Esophagus squamous epithelium (tissue), 5 donors: ENCODE data around the gene CDKAL1. TPM values are rescaled to one million over a fixed set of nuclear protein-coding genes. Genes with fewer than 3 reads are reported as not detected.

Experiments
- DNase-seq: peaks from one replicate; lab custom pipeline; 2025; lab: John Stamatoyannopoulos, UW
- H3K27ac ChIP-seq, 4 donors: fragments of 200-600 bp; sonication (generic); one replicate each; pipeline ENCODE4 v1.5.1; 2016 to 2019; ENCODE audit warnings: mild to moderate bottlenecking in 1 of 4
- H3K27me3 ChIP-seq, 4 donors: fragments of 200-600 bp; sonication (generic); 1 replicate in 3 of 4; 2 replicates in 1 of 4; pipeline versions ENCODE4 v1.5.1 to v1.6.0; 2017 to 2021; ENCODE audit warnings: antibody characterized with exemption in 1 of 4
- H3K36me3 ChIP-seq, 3 donors: fragments of 200-600 bp; sonication (generic); one replicate each; pipeline ENCODE4 v1.5.1; 2016 to 2019
- H3K4me1 ChIP-seq, 3 donors: fragments of 200-600 bp; sonication (generic); one replicate each; pipeline ENCODE4 v1.5.1; 2017 to 2019
- H3K4me3 ChIP-seq, 4 donors: fragments of 200-600 bp; sonication (generic); 1 replicate in 3 of 4; 2 replicates in 1 of 4; pipeline ENCODE4 v1.5.1; 2016 to 2019; ENCODE audit warnings: mild to moderate bottlenecking in 2 of 4, moderate library complexity in 1 of 4
- H3K9me3 ChIP-seq, 3 donors: fragments of 200-600 bp; sonication (generic); one replicate each; pipeline ENCODE4 v1.5.1; 2016 to 2019
- POLR2A ChIP-seq, 4 donors: fragments of 450-650 bp; IDR thresholded peaks; one replicate each; pipeline ENCODE4 v1.6.1; 2017; ENCODE audit warnings: antibody characterized with exemption in 4 of 4, mild to moderate bottlenecking in 4 of 4, moderate library complexity in 3 of 4
- WGBS, 2 donors: methylation state at CpG; one replicate each; pipeline ENCODE4 v1.1.5; 2018; 5-methylcytosine and 5-hydroxymethylcytosine counted together
- intact Hi-C: fragments of 100-400 bp; cut with DNase I; formaldehyde crosslinking; loops from one replicate; pipeline ENCODE4 v1.15.0; 2022
- total RNA-seq, 4 donors: library from RNA; depleted of rRNA; stranded (reverse); fragments of >200 nt; gene quantifications; one replicate each; pipeline ENCODE4 v1.1.0, GENCODE V29; 2016
- TF ChIP-seq, protein P1 (sequence below), 6 experiments: fragments of 450-650 bp in 4 of 6; fragments of 200-600 bp in 2 of 6; sonication (generic) in 2 of 6; IDR thresholded peaks; one replicate each; pipeline ENCODE4 v1.5.1; 2016 to 2019; ENCODE audit warnings: antibody characterized with exemption in 6 of 6, mild to moderate bottlenecking in 4 of 6, moderate library complexity in 4 of 6
- donor health status: DM: yes; HTN: yes; CAD: no.

CDKAL1 gene
- total RNA-seq, 4 donors from 2014 or later = 6.5 to 13.0 (median 10.7) TPM

DNA sequence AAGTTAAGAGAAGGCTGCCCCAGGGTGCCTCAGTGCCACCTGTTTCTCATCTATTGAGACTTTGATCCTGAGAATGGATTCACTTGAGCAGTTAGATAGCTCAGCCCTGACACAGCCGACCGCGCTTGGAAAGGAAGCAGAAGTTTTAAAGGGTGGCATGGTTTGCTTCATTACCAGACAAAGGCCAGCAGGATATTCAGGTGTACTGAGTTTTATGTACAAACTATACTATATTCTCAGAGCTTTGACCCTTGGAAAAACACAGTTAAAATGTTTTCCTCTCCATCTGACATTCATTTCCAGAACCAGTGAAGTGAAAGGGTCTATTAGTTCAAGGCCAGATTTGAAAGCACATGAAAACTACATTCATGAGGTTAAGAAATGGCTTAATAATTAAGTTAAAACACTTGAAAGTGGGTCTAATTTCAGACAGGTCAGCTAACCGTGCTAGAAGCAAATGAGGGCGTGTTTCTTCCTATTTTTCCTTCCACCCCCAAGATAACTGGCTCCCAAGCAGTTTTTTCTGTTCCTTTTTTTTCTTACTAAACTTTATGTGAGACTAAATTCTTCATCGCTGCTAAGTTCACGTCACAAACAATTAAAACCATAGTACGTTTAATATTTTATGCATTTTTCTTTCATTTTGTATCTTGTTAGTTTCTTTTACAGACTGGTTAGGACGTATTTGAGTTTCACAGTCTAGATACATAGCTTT lies 674.0 kb downstream of the CDKAL1 start:
- no peak for TF ChIP-seq POLR2A (IDR thresholded peaks at IDR 0.05)
- TF ChIP-seq, protein P1, sequence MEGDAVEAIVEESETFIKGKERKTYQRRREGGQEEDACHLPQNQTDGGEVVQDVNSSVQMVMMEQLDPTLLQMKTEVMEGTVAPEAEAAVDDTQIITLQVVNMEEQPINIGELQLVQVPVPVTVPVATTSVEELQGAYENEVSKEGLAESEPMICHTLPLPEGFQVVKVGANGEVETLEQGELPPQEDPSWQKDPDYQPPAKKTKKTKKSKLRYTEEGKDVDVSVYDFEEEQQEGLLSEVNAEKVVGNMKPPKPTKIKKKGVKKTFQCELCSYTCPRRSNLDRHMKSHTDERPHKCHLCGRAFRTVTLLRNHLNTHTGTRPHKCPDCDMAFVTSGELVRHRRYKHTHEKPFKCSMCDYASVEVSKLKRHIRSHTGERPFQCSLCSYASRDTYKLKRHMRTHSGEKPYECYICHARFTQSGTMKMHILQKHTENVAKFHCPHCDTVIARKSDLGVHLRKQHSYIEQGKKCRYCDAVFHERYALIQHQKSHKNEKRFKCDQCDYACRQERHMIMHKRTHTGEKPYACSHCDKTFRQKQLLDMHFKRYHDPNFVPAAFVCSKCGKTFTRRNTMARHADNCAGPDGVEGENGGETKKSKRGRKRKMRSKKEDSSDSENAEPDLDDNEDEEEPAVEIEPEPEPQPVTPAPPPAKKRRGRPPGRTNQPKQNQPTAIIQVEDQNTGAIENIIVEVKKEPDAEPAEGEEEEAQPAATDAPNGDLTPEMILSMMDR (IDR thresholded peaks at IDR 0.05) = no peak
- WGBS, 2 donors = 87 to 92% methylated on average over 9 of the region's 9 CpGs
- Histone ChIP-seq H3K4me1 (no peaks in the 10 kb centered on the region), H3K27me3 (no peaks in the 10 kb centered on the region), H3K36me3 (peaks cover 0 to 24% (median 0%) of the 10 kb centered on the region in 3 donors), H3K4me3 (no peak overlapping the region), H3K27ac (no peak overlapping the region), H3K9me3 (no peaks in the 10 kb centered on the region)
- no peak for DNase-seq
- intact Hi-C loops = no loop called here

DNA sequence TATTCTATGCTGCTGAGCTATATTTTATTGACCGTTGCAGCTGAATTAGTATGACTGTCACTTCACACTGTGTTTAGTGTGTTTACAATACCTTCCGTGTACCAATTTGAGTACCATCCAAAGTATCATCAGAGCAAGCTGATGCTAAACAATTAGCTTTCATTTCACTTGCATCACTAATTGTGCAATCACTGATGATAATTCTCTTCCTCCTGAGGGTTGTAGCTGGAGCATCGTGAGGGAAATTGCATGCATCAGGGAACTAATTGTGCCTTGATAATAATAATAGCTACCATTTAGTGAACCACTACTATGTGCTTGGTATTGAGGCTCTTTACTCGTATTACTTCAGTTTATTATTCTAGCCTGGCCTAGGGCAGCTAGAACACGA lies 674.5 kb downstream of the CDKAL1 start:
- WGBS, 2 donors = 73 to 84% methylated on average over 5 of the region's 5 CpGs
- H3K36me3 ChIP-seq = peaks cover 0 to 24% (median 0%) of the 10 kb centered on the region in 3 donors

DNA sequence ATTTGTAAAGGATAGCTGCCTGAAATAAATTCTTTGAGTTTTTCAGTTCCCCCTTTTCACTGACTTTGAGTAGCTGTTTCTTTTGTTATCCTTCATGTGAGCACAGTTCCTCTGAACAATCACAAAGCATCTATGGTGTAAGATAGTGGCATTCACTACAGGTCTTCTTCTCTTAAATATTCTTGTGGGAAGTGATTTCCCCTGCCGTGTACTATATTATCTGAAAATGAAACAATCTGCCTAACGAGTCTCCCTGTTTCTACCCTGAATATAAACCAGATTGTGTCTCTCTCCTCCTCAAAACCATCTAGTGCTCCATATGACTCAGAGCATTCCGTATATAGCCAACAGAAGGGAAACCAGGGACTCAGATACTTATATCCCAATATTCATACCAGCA lies 679.2 kb downstream of the CDKAL1 start:
- intact Hi-C loops = no loop called here

More for the DNA sequence above, 674.5 kb downstream of the CDKAL1 start:
- DNase-seq = no peak
- H3K4me3 ChIP-seq = no peak overlapping the region
- no peaks in the 10 kb centered on the region for H3K9me3 ChIP-seq
- no peak overlapping the region for H3K27ac ChIP-seq
- intact Hi-C loops = no loop called here
- H3K4me1 ChIP-seq = no peaks in the 10 kb centered on the region
- TF ChIP-seq, protein P1 (IDR thresholded peaks at IDR 0.05) = no peak
- no peak for TF ChIP-seq POLR2A (IDR thresholded peaks at IDR 0.05)
- no peaks in the 10 kb centered on the region for H3K27me3 ChIP-seq

DNA sequence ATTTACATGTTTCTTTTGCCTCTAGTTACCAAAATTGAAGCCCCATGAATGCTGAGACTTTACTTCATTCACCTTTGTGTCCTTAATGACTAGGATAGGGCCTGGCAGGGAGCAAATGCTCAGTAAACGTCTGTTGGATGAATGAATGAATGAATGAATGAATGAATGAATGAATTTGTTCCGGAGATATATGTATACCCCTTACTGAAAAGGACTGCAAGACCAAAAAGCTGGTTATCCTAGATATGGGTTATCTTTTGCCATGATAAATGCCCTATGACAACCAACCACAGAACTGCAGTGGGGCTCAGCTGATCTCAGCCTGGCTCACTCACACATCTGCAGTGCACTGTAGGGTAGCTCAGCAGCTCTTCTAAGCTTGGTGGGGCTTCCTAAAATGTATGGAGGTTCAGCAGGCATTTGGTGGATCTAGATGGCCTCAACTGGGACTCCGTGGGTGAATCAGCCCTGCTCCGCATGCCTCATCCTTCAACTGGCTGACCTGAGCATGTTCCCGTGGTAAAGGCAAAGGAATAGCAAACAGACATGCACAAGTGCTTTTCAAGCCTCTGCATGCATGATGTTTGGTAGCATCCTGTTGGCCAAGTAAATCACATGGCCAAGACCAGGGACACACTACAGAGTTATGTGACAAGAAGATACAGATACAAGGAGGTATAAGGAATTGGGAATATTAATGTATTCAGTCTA lies 680.6 kb downstream of the CDKAL1 start:
- Histone ChIP-seq H3K27me3 (no peaks in the 10 kb centered on the region), H3K9me3 (peaks cover 0 to 4% (median 3%) of the 10 kb centered on the region in 3 donors), H3K27ac (no peak overlapping the region), H3K4me3 (no peak overlapping the region), H3K36me3 (peaks cover 0 to 14% (median 0%) of the 10 kb centered on the region in 3 donors), H3K4me1 (no peaks in the 10 kb centered on the region)
- WGBS, 2 donors = 60 to 81% methylated on average over 2 to 3 of the region's 5 CpGs
- intact Hi-C loops = no loop called here
- no peak for DNase-seq
- TF ChIP-seq, protein P1 (IDR thresholded peaks at IDR 0.05) = no peak
- no peak for TF ChIP-seq POLR2A (IDR thresholded peaks at IDR 0.05)

More for the DNA sequence above, 679.2 kb downstream of the CDKAL1 start:
- peaks cover 0 to 4% (median 3%) of the 10 kb centered on the region in 3 donors for H3K9me3 ChIP-seq
- H3K4me3 ChIP-seq = no peak overlapping the region
- H3K36me3 ChIP-seq = peaks cover 0 to 24% (median 0%) of the 10 kb centered on the region in 3 donors
- no peaks in the 10 kb centered on the region for H3K27me3 ChIP-seq
- 84 to 97% methylated on average over 3 of the region's 3 CpGs for WGBS, 2 donors
- no peak for TF ChIP-seq POLR2A (IDR thresholded peaks at IDR 0.05)
- TF ChIP-seq, protein P1 (IDR thresholded peaks at IDR 0.05) = no peak
- no peaks in the 10 kb centered on the region for H3K4me1 ChIP-seq
- no peak for DNase-seq
- H3K27ac ChIP-seq = no peak overlapping the region

DNA sequence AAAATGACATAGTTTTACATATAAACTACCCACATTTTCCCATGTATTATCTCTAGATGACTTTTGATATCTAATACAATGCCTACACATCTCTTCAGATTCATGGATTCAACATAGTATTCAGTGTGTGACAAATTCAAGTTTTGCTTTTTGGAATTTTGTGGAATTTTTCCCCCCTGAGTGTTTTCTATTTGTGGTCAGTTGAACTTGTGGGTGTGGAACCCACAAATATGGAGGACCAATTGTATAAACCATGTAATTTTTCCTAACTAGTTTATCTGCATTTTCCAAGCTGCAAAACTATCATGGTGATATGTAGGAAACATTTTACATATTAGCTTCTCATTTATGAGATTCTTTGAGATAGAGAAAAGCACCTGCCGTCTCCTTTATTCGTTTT lies 685.0 kb downstream of the CDKAL1 start:
- H3K27ac ChIP-seq = no peak overlapping the region
- 92 to 100% methylated on average over 2 of the region's 2 CpGs for WGBS, 2 donors
- DNase-seq = no peak
- no peaks in the 10 kb centered on the region for H3K4me1 ChIP-seq
- H3K4me3 ChIP-seq = no peak overlapping the region
- peaks cover 0 to 4% (median 3%) of the 10 kb centered on the region in 3 donors for H3K9me3 ChIP-seq
- no peaks in the 10 kb centered on the region for H3K27me3 ChIP-seq
- intact Hi-C loops = no loop called here
- no peaks in the 10 kb centered on the region for H3K36me3 ChIP-seq
- no peak for TF ChIP-seq POLR2A (IDR thresholded peaks at IDR 0.05)
- TF ChIP-seq, protein P1 (IDR thresholded peaks at IDR 0.05) = no peak
